Stimulated activated CD8-positive, alpha-beta memory T cell treated with anti-CD3 and anti-CD28 coated beads, Interleukin-7, amount 100 ng/mL, for 24 hours (primary cell): Measurements from ENCODE around the gene BTBD7.

Source experiments
- DNase-seq: peaks from one replicate; pipeline ENCODE4 v3.0.0-alpha.2; 2020; ENCODE audit warnings: low read depth

The BTBD7 gene

GRCh38 chr14:93302688-93303581 is 29.9 kb downstream of the BTBD7 start:
- DNase-seq, result no peak

- DNase-seq, result no peak
Measured at GRCh38 chr14:93301821-93302447, 30.9 kb downstream of the BTBD7 start.

- DNase-seq, result no peak
Measured at GRCh38 chr14:93299866-93300265, 33.0 kb downstream of the BTBD7 start.

GRCh38 chr14:93299416-93299815 is 33.4 kb downstream of the BTBD7 start:
- DNase-seq, result no peak

GRCh38 chr14:93295541-93296220 is 37.2 kb downstream of the BTBD7 start:
- no peak for DNase-seq

- no peak for DNase-seq
Measured at GRCh38 chr14:93286212-93286890, 46.5 kb downstream of the BTBD7 start.

- no peak for DNase-seq
Measured at GRCh38 chr14:93285044-93285443, 47.8 kb downstream of the BTBD7 start.

- no peak for DNase-seq
Measured at GRCh38 chr14:93281937-93282336, 50.9 kb downstream of the BTBD7 start.

GRCh38 chr14:93280743-93281142 is 52.1 kb downstream of the BTBD7 start:
- no peak for DNase-seq

GRCh38 chr14:93276031-93276716 is 56.7 kb downstream of the BTBD7 start:
- no peak for DNase-seq

- no peak for DNase-seq
Measured at GRCh38 chr14:93274055-93274806, 58.6 kb downstream of the BTBD7 start.

- no peak for DNase-seq
Measured at GRCh38 chr14:93271111-93271510, 61.7 kb downstream of the BTBD7 start.

- no peak for DNase-seq
Measured at GRCh38 chr14:93269341-93270068, 63.3 kb downstream of the BTBD7 start.

GRCh38 chr14:93268406-93268805 is 64.4 kb downstream of the BTBD7 start:
- no peak for DNase-seq

GRCh38 chr14:93267149-93267711 is 65.6 kb downstream of the BTBD7 start:
- no peak for DNase-seq

GRCh38 chr14:93266127-93266526 is 66.7 kb downstream of the BTBD7 start:
- DNase-seq, result no peak

- DNase-seq, result no peak
Measured at GRCh38 chr14:93263416-93263815, 69.4 kb downstream of the BTBD7 start.

- DNase-seq, result no peak
Measured at GRCh38 chr14:93262446-93262845, 70.4 kb downstream of the BTBD7 start.

- DNase-seq, result no peak
Measured at GRCh38 chr14:93249128-93249831, 83.6 kb downstream of the BTBD7 start.
